Erythroblast (primary cell): Measurements from ENCODE around the gene LAYN.

ENCODE experiments used
- GATA1 ChIP-seq: IDR thresholded peaks from 2 replicates; pipeline ENCODE4 v1.6.1; 2011; ENCODE audit warnings: low read depth, mild to moderate bottlenecking, control low read depth, low read length, moderate library complexity
- POLR2A ChIP-seq: IDR thresholded peaks from 2 replicates; pipeline ENCODE4 v1.6.1; 2011; ENCODE audit warnings: mild to moderate bottlenecking, low read length

GRCh38 chr11:111560800-111561199, 20.3 kb downstream of the LAYN start:
- TF ChIP-seq POLR2A (no peak), GATA1 (no peak)
